Measurements from ENCODE around the gene SHISA6.

SHISA6 gene

GRCh38 chr17:11328770-11329169, 87.8 kb downstream of the SHISA6 start:
- H3K27me3 ChIP-seq (ENCODE audit: insufficient read depth, low read length) = no peaks in the 10 kb centered on the region
- DNase-seq = no peak
- H3K4me3 ChIP-seq (ENCODE audit: low read depth, low read length) = no peak overlapping the region
- H3K79me1 ChIP-seq (ENCODE audit: low read length) = no peaks in the 10 kb centered on the region
- no peak overlapping the region for H4K12ac ChIP-seq (ENCODE audit: low read depth, low read length)
- H3K4ac ChIP-seq (ENCODE audit: low read depth, low read length) = no peak overlapping the region
- no peaks in the 10 kb centered on the region for H3K79me2 ChIP-seq (ENCODE audit: control insufficient read depth, insufficient read depth, low read length, poor library complexity)
- H3K36me3 ChIP-seq (ENCODE audit: control insufficient read depth in 1 of 2, insufficient read depth in 2 of 2, low read length in 2 of 2) = no peaks in the 10 kb centered on the region
- no peaks in the 10 kb centered on the region for H3K9me3 ChIP-seq (ENCODE audit: insufficient read depth, low read depth, low read length)
- no peak overlapping the region for H3K23ac ChIP-seq (ENCODE audit: low read length)
- no peak overlapping the region for H2AK5ac ChIP-seq (ENCODE audit: low read length)
- H3K18ac ChIP-seq (ENCODE audit: low read length) = no peak overlapping the region
- H2BK12ac ChIP-seq (ENCODE audit: low read length) = no peak overlapping the region
- H3K4me1 ChIP-seq (ENCODE audit: control insufficient read depth in 1 of 2, insufficient read depth in 2 of 2, low read length in 2 of 2) = no peaks in the 10 kb centered on the region
- H3K27ac ChIP-seq (ENCODE audit: low read depth, low read length) = no peak overlapping the region
- H3K9ac ChIP-seq (ENCODE audit: low read length) = no peak overlapping the region
- no peak overlapping the region for H2BK5ac ChIP-seq (ENCODE audit: low read depth, low read length, poor library complexity)
- H4K8ac ChIP-seq (ENCODE audit: low read depth, low read length) = no peak overlapping the region
- H3K4me2 ChIP-seq (ENCODE audit: low read length) = no peak overlapping the region
- no peak overlapping the region for H3K14ac ChIP-seq (ENCODE audit: low read length)
- H4K91ac ChIP-seq (ENCODE audit: low read depth, low read length) = no peak overlapping the region
- WGBS (ENCODE audit: extremely low coverage, insufficient coverage, insufficient read length) = no CpG with 5 or more reads among the region's 2 CpGs
- H2AFZ ChIP-seq (ENCODE audit: insufficient read depth, low read length, poor library complexity) = no peak overlapping the region
- H2BK120ac ChIP-seq (ENCODE audit: insufficient read depth, low read length, poor library complexity) = no peak overlapping the region

GRCh38 chr17:11330006-11330405, 89.0 kb downstream of the SHISA6 start:
- no CpG with 5 or more reads among the region's 4 CpGs for WGBS (ENCODE audit: extremely low coverage, insufficient coverage, insufficient read length)
- no peak overlapping the region for H2BK120ac ChIP-seq (ENCODE audit: insufficient read depth, low read length, poor library complexity)
- H3K27me3 ChIP-seq (ENCODE audit: insufficient read depth, low read length) = no peaks in the 10 kb centered on the region
- no peak overlapping the region for H3K27ac ChIP-seq (ENCODE audit: low read depth, low read length)
- no peak overlapping the region for H4K91ac ChIP-seq (ENCODE audit: low read depth, low read length)
- no peak overlapping the region for H4K8ac ChIP-seq (ENCODE audit: low read depth, low read length)
- no peak overlapping the region for H3K4me2 ChIP-seq (ENCODE audit: low read length)
- H3K79me1 ChIP-seq (ENCODE audit: low read length) = no peaks in the 10 kb centered on the region
- H2BK12ac ChIP-seq (ENCODE audit: low read length) = no peak overlapping the region
- H3K36me3 ChIP-seq (ENCODE audit: control insufficient read depth in 1 of 2, insufficient read depth in 2 of 2, low read length in 2 of 2) = no peaks in the 10 kb centered on the region
- no peak overlapping the region for H2AFZ ChIP-seq (ENCODE audit: insufficient read depth, low read length, poor library complexity)
- H2AK5ac ChIP-seq (ENCODE audit: low read length) = no peak overlapping the region
- H3K4me3 ChIP-seq (ENCODE audit: low read depth, low read length) = no peak overlapping the region
- no peaks in the 10 kb centered on the region for H3K4me1 ChIP-seq (ENCODE audit: control insufficient read depth in 1 of 2, insufficient read depth in 2 of 2, low read length in 2 of 2)
- no peaks in the 10 kb centered on the region for H3K79me2 ChIP-seq (ENCODE audit: control insufficient read depth, insufficient read depth, low read length, poor library complexity)
- H3K14ac ChIP-seq (ENCODE audit: low read length) = no peak overlapping the region
- no peak overlapping the region for H3K9ac ChIP-seq (ENCODE audit: low read length)
- H2BK5ac ChIP-seq (ENCODE audit: low read depth, low read length, poor library complexity) = no peak overlapping the region
- H3K9me3 ChIP-seq (ENCODE audit: insufficient read depth, low read depth, low read length) = no peaks in the 10 kb centered on the region
- H4K12ac ChIP-seq (ENCODE audit: low read depth, low read length) = no peak overlapping the region
- H3K4ac ChIP-seq (ENCODE audit: low read depth, low read length) = no peak overlapping the region
- H3K23ac ChIP-seq (ENCODE audit: low read length) = no peak overlapping the region
- DNase-seq = no peak
- H3K18ac ChIP-seq (ENCODE audit: low read length) = no peak overlapping the region

- no peak overlapping the region for H3K4ac ChIP-seq (ENCODE audit: low read depth, low read length)
- peak in 1 of 2 donors; percentile 21 for DNase-seq
- H3K4me1 ChIP-seq (ENCODE audit: control insufficient read depth in 1 of 2, insufficient read depth in 2 of 2, low read length in 2 of 2) = no peaks in the 10 kb centered on the region
- H4K12ac ChIP-seq (ENCODE audit: low read depth, low read length) = no peak overlapping the region
- no peak overlapping the region for H3K4me3 ChIP-seq (ENCODE audit: low read depth, low read length)
- H4K91ac ChIP-seq (ENCODE audit: low read depth, low read length) = no peak overlapping the region
- no CpG with 5 or more reads among the region's 8 CpGs for WGBS (ENCODE audit: extremely low coverage, insufficient coverage, insufficient read length)
- no peak overlapping the region for H3K9ac ChIP-seq (ENCODE audit: low read length)
- no peaks in the 10 kb centered on the region for H3K9me3 ChIP-seq (ENCODE audit: insufficient read depth, low read depth, low read length)
- no peaks in the 10 kb centered on the region for H3K79me2 ChIP-seq (ENCODE audit: control insufficient read depth, insufficient read depth, low read length, poor library complexity)
- H2BK5ac ChIP-seq (ENCODE audit: low read depth, low read length, poor library complexity) = no peak overlapping the region
- H2BK120ac ChIP-seq (ENCODE audit: insufficient read depth, low read length, poor library complexity) = no peak overlapping the region
- no peak overlapping the region for H2BK12ac ChIP-seq (ENCODE audit: low read length)
- H2AFZ ChIP-seq (ENCODE audit: insufficient read depth, low read length, poor library complexity) = no peak overlapping the region
- H3K14ac ChIP-seq (ENCODE audit: low read length) = no peak overlapping the region
- no peak overlapping the region for H3K23ac ChIP-seq (ENCODE audit: low read length)
- H3K18ac ChIP-seq (ENCODE audit: low read length) = no peak overlapping the region
- H3K36me3 ChIP-seq (ENCODE audit: control insufficient read depth in 1 of 2, insufficient read depth in 2 of 2, low read length in 2 of 2) = no peaks in the 10 kb centered on the region
- H3K27ac ChIP-seq (ENCODE audit: low read depth, low read length) = no peak overlapping the region
- no peaks in the 10 kb centered on the region for H3K27me3 ChIP-seq (ENCODE audit: insufficient read depth, low read length)
- no peak overlapping the region for H2AK5ac ChIP-seq (ENCODE audit: low read length)
- H3K4me2 ChIP-seq (ENCODE audit: low read length) = no peak overlapping the region
- H3K79me1 ChIP-seq (ENCODE audit: low read length) = no peaks in the 10 kb centered on the region
- H4K8ac ChIP-seq (ENCODE audit: low read depth, low read length) = no peak overlapping the region
Measured at GRCh38 chr17:11330826-11331225, 89.8 kb downstream of the SHISA6 start.

- Histone ChIP-seq H4K12ac (ENCODE audit: low read depth, low read length) (no peak overlapping the region), H2BK5ac (ENCODE audit: low read depth, low read length, poor library complexity) (no peak overlapping the region), H3K79me2 (ENCODE audit: control insufficient read depth, insufficient read depth, low read length, poor library complexity) (no peaks in the 10 kb centered on the region), H3K4me3 (ENCODE audit: low read depth, low read length) (no peak overlapping the region), H3K4me2 (ENCODE audit: low read length) (no peak overlapping the region), H3K4ac (ENCODE audit: low read depth, low read length) (no peak overlapping the region), H3K4me1 (ENCODE audit: control insufficient read depth in 1 of 2, insufficient read depth in 2 of 2, low read length in 2 of 2) (no peaks in the 10 kb centered on the region), H4K8ac (ENCODE audit: low read depth, low read length) (no peak overlapping the region), H3K9ac (ENCODE audit: low read length) (no peak overlapping the region), H4K91ac (ENCODE audit: low read depth, low read length) (no peak overlapping the region), H3K9me3 (ENCODE audit: insufficient read depth, low read depth, low read length) (no peaks in the 10 kb centered on the region), H2AFZ (ENCODE audit: insufficient read depth, low read length, poor library complexity) (no peak overlapping the region), H3K27ac (ENCODE audit: low read depth, low read length) (no peak overlapping the region), H2BK120ac (ENCODE audit: insufficient read depth, low read length, poor library complexity) (no peak overlapping the region), H3K23ac (ENCODE audit: low read length) (no peak overlapping the region), H3K36me3 (ENCODE audit: control insufficient read depth in 1 of 2, insufficient read depth in 2 of 2, low read length in 2 of 2) (no peaks in the 10 kb centered on the region), H2BK12ac (ENCODE audit: low read length) (no peak overlapping the region), H3K27me3 (ENCODE audit: insufficient read depth, low read length) (no peaks in the 10 kb centered on the region), H2AK5ac (ENCODE audit: low read length) (no peak overlapping the region), H3K14ac (ENCODE audit: low read length) (no peak overlapping the region), H3K79me1 (ENCODE audit: low read length) (no peaks in the 10 kb centered on the region), H3K18ac (ENCODE audit: low read length) (no peak overlapping the region)
- DNase-seq = no peak
- WGBS (ENCODE audit: extremely low coverage, insufficient coverage, insufficient read length) = no CpG with 5 or more reads among the region's 15 CpGs
Measured at GRCh38 chr17:11331547-11332513, 90.8 kb downstream of the SHISA6 start.

All from trophoblast cell (in vitro differentiated cells and primary cell).